HepG2 (cell line): ENCODE measurements around the gene RUNX3. TPM values are rescaled to one million over a fixed set of nuclear protein-coding genes. Genes with fewer than 3 reads are reported as not detected.

ENCODE experiments used
- ATAC-seq: fragments of 200-7000 bp; cut with Tn5 transposase; 3 replicates; pipeline ENCODE4 v1.9.1; 2020; ENCODE audit warnings: mild to moderate bottlenecking, moderate library complexity
- BruUV-seq: library from RNA; stranded (reverse); fragments of 400-500 nt; replicated peaks from 2 replicates; lab custom pipeline; 2021; lab: Mats Ljungman, UMichigan
- CTCF ChIA-PET: fragments of 300-600 bp; formaldehyde crosslinking; extraction: SDS; loops from one replicate; lab custom pipeline; 2021; ENCODE audit warnings: low total read pairs, inconsistent platforms, low intra/inter-chr PET ratio; lab: Yijun Ruan, JAX
- POLR2A ChIA-PET: fragments of 350-600 bp; sonication (Branson Sonifier 250); formaldehyde crosslinking; loops from one replicate; lab custom pipeline; 2020; ENCODE audit warnings: antibody characterized with exemption, inconsistent platforms; lab: Yijun Ruan, JAX
- DNase-seq: peaks from one replicate; pipeline ENCODE4 v3.0.0-alpha.2; 2015; ENCODE audit warnings: low spot score
- FAIRE-seq: peaks from 3 replicates; lab custom pipeline; 2011; peaks lifted over from hg19 to GRCh38; lab: Jason Lieb, UNC
- H2AFZ ChIP-seq: one replicate; pipeline ENCODE4 v1.6.1; 2011; ENCODE audit warnings: low read length, inconsistent platforms
- H3K27ac ChIP-seq: fragments of 300-600 bp; 3 replicates; pipeline ENCODE4 v1.8.0; 2011; ENCODE audit warnings: mixed run types, mild to moderate bottlenecking, mixed read lengths, low read length, inconsistent platforms; ENCODE audit not compliant: insufficient read depth; ENCODE audit errors: extremely low read length
- H3K27me3 ChIP-seq, 2 experiments: fragments of 200-600 bp in 1 of 2; 2 replicates in 1 of 2; 3 replicates in 1 of 2; pipeline versions ENCODE4 v1.6.0 to v1.8.0; 2011; ENCODE audit warnings: low read length in 2 of 2, mild to moderate bottlenecking in 2 of 2, moderate library complexity in 2 of 2, inconsistent platforms in 1 of 2; ENCODE audit not compliant: insufficient read depth in 2 of 2, control insufficient read depth in 1 of 2
- H3K36me3 ChIP-seq, 2 experiments: fragments of 200-600 bp in 1 of 2; replicated peaks in 1 of 2; 2 replicates in 1 of 2; 3 replicates in 1 of 2; pipeline versions ENCODE4 v1.5.1 to v1.8.0; 2011; ENCODE audit warnings: low read length in 2 of 2, inconsistent platforms in 1 of 2; ENCODE audit not compliant: insufficient read depth in 2 of 2, control insufficient read depth in 1 of 2
- H3K4me1 ChIP-seq: 2 replicates; pipeline ENCODE4 v1.5.1; 2012; ENCODE audit warnings: low read length, inconsistent platforms; ENCODE audit not compliant: insufficient read depth
- H3K4me2 ChIP-seq: 2 replicates; pipeline ENCODE4 v1.6.0; 2011; ENCODE audit warnings: low read depth, low read length, inconsistent platforms
- H3K4me3 ChIP-seq, 3 experiments: fragments of 200-600 bp in 1 of 3; sonication (generic), shearing (Covaris generic) in 1 of 3; replicated peaks in 1 of 3; 2 replicates each; pipeline ENCODE4 v1.5.1; 2011 to 2016; ENCODE audit warnings: low read length in 3 of 3, inconsistent platforms in 2 of 3, low read depth in 2 of 3, mild to moderate bottlenecking in 2 of 3, control low read depth in 1 of 3, mixed read lengths in 1 of 3; ENCODE audit not compliant: insufficient read depth in 1 of 3
- H3K79me2 ChIP-seq: one replicate; pipeline ENCODE4 v1.6.1; 2011; ENCODE audit warnings: low read length, inconsistent platforms; ENCODE audit not compliant: insufficient read depth
- H3K9ac ChIP-seq: 2 replicates; pipeline ENCODE4 v1.6.0; 2011; ENCODE audit warnings: mild to moderate bottlenecking, low read depth, low read length, inconsistent platforms; ENCODE audit not compliant: insufficient read depth
- H3K9me3 ChIP-seq: 2 replicates; pipeline ENCODE4 v1.5.1; 2012; ENCODE audit warnings: mild to moderate bottlenecking, low read length
- H4K20me1 ChIP-seq: 2 replicates; pipeline ENCODE4 v1.6.0; 2011; ENCODE audit warnings: inconsistent platforms, mild to moderate bottlenecking, low read length, moderate library complexity; ENCODE audit not compliant: insufficient read depth
- SMAD9 ChIP-seq: sonication (generic); formaldehyde crosslinking; IDR thresholded peaks from 2 replicates; pipeline ENCODE4 v1.5.1; 2020; ENCODE audit warnings: mild to moderate bottlenecking, missing genetic modification reagents
- ZBTB7B ChIP-seq: sonication (generic); formaldehyde crosslinking; IDR thresholded peaks from 2 replicates; pipeline ENCODE4 v1.4.0; 2020; ENCODE audit warnings: missing genetic modification reagents
- ZNF431 ChIP-seq: sonication (generic); formaldehyde crosslinking; IDR thresholded peaks from 2 replicates; pipeline ENCODE4 v1.9.0; 2022; ENCODE audit warnings: missing genetic modification reagents, low read depth, mild to moderate bottlenecking, borderline replicate concordance
- ZNF883 ChIP-seq: sonication (generic); formaldehyde crosslinking; IDR thresholded peaks from 2 replicates; pipeline ENCODE4 v1.5.1; 2020; ENCODE audit warnings: mild to moderate bottlenecking, missing genetic modification reagents; ENCODE audit errors: not compliant biosample characterization
- WGBS: methylation state at CpG from one replicate; pipeline ENCODE4 v1.1.6; 2017; ENCODE audit warnings: low lambda C conversion rate; 5-methylcytosine and 5-hydroxymethylcytosine counted together
- in situ Hi-C: cut with HindIII; loops from 2 replicates; pipeline ENCODE4 v1.10.0; 2017; ENCODE audit warnings: low pct_unique_long_range_greater_than_20kb; ENCODE audit not compliant: extremely low pct_ligation_motif_present
- intact Hi-C: fragments of 100-400 bp; cut with micrococcal nuclease; formaldehyde crosslinking; loops from one replicate; pipeline ENCODE4 v1.10.0; 2022; ENCODE audit not compliant: unreplicated experiment
- polyA plus RNA-seq, 8 experiments: library from polyadenylated mRNA; depleted of rRNA in 3 of 8; stranded (reverse) in 7 of 8; unstranded in 1 of 8; fragments of >200 nt; fragmentation: Illumina TruSeq in 4 of 8; extraction: Trizol in 4 of 8; gene quantifications; 2 replicates each; pipeline versions ENCODE4 v1.2.1 to v1.2.3, GENCODE V29; 2011 to 2016; ENCODE audit warnings: low read depth in 4 of 8, missing spikeins in 1 of 8, mixed read lengths in 1 of 8; ENCODE audit not compliant: insufficient read depth in 1 of 8
- total RNA-seq, 5 experiments: library from RNA; depleted of rRNA; stranded (reverse); fragments of >200 nt; fragmentation: Illumina TruSeq; extraction: Trizol; gene quantifications; 2 replicates each; pipeline ENCODE4 v1.2.3, GENCODE V29; 2016; ENCODE audit warnings: low read depth in 1 of 5
- TF ChIP-seq, protein P1 (sequence below): sonication (generic); formaldehyde crosslinking; IDR thresholded peaks from 2 replicates; pipeline ENCODE4 v1.5.1; 2020; ENCODE audit warnings: mild to moderate bottlenecking, missing genetic modification reagents, moderate library complexity
- TF ChIP-seq, protein P2 (sequence below): sonication (generic); formaldehyde crosslinking; IDR thresholded peaks from 2 replicates; pipeline ENCODE4 v1.8.0; 2022; ENCODE audit warnings: mild to moderate bottlenecking, missing genetic modification reagents, moderate library complexity
- TF ChIP-seq, protein P3 (sequence below): IDR thresholded peaks from 2 replicates; pipeline ENCODE4 v1.6.1; 2012; ENCODE audit warnings: low read length, improper control_type of control experiment
- TF ChIP-seq, protein P4 (sequence below): sonication (generic); formaldehyde crosslinking; IDR thresholded peaks from 2 replicates; pipeline ENCODE4 v1.8.1; 2023; ENCODE audit warnings: mild to moderate bottlenecking, missing genetic modification reagents
- TF ChIP-seq, protein P5 (sequence below): sonication (generic); formaldehyde crosslinking; conservative IDR thresholded peaks from 2 replicates; pipeline ENCODE4 v1.4.0; 2020; ENCODE audit warnings: missing genetic modification reagents
- TF ChIP-seq, protein P6 (sequence below), 2 experiments: fragments of 450-650 bp in 1 of 2; sonication (generic) in 1 of 2; formaldehyde crosslinking; IDR thresholded peaks; 2 replicates each; pipeline versions ENCODE4 v1.5.0 to v1.8.0; 2020 to 2022; ENCODE audit warnings: mild to moderate bottlenecking in 1 of 2, missing genetic modification reagents in 1 of 2

The RUNX3 gene
- total and polyA plus RNA-seq, 2 of the 13 experiments (the other 11 are each of a cell fraction or from before 2014, with no cell fraction given), result 0.04 to 0.22 TPM

DNA sequence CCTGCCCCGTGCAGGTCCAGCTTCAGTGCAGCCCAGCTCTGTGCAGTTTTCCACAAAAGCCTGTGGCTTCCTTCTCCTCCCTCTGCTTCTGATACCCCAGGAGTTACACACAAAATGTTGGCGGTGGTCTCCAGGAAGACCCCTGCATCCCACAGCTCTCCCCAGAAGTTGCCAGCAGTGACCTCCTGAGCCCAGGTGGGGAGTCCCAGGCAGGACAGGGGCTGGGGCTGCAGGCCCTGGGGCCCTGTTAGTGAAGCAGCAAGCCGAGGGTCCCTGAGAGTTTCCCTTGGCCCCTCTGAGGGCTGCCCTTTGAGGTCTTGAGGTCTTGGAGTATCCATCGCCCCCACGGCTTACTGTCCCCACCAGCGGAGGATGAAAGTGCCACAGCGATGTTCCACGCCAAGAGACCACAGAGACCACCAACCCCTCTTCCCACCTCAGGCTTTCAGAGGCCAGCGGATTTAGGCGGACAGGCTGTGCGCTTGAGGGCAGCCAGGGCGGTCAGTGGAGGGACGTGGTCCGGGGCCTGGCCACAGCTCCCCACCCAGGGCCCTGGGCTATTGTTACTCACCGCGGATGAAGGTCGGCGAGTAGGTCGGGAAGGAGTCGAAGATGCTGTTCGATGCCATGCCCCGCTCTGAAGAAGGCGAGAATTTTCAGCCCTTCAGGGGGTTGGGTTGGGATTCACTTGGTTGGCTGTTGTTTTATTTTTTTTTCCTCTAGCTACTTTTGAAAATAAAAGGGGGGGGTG is 34.0 kb upstream of the RUNX3 start:
- DNase-seq, result no peak
- Histone ChIP-seq H4K20me1 (no peaks in the 10 kb centered on the region), H3K4me2 (no peak overlapping the region), H3K79me2 (no peaks in the 10 kb centered on the region), H2AFZ (no peak overlapping the region), H3K9ac (no peak overlapping the region), H3K4me1 (no peaks in the 10 kb centered on the region), H3K27me3 (peaks cover 2 to 56% of the 10 kb centered on the region in 2 experiments; a peak in 3 of 5 replicates), H3K36me3 (no peaks in the 10 kb centered on the region), H3K4me3 (no peak overlapping the region), H3K9me3 (no peaks in the 10 kb centered on the region), H3K27ac (no peak overlapping the region)
- intact Hi-C loops, result no loop called here
- FAIRE-seq, result no peak
- ATAC-seq, result no peak
- ChIA-PET CTCF (no interaction called here), POLR2A (no interaction called here)
- no TSS peak for BruUV-seq
- WGBS, result 65% methylated on average over 15 of the region's 23 CpGs
- in situ Hi-C loops, result no loop called here
- TF ChIP-seq ZNF883 (no peak), SMAD9 (no peak), ZBTB7B (CRISPR knock-in tag) (no peak), ZNF431 (CRISPR knock-in tag) (no peak)
- TF ChIP-seq, protein P1, sequence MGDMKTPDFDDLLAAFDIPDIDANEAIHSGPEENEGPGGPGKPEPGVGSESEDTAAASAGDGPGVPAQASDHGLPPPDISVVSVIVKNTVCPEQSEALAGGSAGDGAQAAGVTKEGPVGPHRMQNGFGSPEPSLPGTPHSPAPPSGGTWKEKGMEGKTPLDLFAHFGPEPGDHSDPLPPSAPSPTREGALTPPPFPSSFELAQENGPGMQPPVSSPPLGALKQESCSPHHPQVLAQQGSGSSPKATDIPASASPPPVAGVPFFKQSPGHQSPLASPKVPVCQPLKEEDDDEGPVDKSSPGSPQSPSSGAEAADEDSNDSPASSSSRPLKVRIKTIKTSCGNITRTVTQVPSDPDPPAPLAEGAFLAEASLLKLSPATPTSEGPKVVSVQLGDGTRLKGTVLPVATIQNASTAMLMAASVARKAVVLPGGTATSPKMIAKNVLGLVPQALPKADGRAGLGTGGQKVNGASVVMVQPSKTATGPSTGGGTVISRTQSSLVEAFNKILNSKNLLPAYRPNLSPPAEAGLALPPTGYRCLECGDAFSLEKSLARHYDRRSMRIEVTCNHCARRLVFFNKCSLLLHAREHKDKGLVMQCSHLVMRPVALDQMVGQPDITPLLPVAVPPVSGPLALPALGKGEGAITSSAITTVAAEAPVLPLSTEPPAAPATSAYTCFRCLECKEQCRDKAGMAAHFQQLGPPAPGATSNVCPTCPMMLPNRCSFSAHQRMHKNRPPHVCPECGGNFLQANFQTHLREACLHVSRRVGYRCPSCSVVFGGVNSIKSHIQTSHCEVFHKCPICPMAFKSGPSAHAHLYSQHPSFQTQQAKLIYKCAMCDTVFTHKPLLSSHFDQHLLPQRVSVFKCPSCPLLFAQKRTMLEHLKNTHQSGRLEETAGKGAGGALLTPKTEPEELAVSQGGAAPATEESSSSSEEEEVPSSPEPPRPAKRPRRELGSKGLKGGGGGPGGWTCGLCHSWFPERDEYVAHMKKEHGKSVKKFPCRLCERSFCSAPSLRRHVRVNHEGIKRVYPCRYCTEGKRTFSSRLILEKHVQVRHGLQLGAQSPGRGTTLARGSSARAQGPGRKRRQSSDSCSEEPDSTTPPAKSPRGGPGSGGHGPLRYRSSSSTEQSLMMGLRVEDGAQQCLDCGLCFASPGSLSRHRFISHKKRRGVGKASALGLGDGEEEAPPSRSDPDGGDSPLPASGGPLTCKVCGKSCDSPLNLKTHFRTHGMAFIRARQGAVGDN (CRISPR knock-in tag), result no peak
- TF ChIP-seq, protein P2, sequence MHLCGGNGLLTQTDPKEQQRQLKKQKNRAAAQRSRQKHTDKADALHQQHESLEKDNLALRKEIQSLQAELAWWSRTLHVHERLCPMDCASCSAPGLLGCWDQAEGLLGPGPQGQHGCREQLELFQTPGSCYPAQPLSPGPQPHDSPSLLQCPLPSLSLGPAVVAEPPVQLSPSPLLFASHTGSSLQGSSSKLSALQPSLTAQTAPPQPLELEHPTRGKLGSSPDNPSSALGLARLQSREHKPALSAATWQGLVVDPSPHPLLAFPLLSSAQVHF (CRISPR knock-in tag), result no peak
- TF ChIP-seq, protein P3, sequence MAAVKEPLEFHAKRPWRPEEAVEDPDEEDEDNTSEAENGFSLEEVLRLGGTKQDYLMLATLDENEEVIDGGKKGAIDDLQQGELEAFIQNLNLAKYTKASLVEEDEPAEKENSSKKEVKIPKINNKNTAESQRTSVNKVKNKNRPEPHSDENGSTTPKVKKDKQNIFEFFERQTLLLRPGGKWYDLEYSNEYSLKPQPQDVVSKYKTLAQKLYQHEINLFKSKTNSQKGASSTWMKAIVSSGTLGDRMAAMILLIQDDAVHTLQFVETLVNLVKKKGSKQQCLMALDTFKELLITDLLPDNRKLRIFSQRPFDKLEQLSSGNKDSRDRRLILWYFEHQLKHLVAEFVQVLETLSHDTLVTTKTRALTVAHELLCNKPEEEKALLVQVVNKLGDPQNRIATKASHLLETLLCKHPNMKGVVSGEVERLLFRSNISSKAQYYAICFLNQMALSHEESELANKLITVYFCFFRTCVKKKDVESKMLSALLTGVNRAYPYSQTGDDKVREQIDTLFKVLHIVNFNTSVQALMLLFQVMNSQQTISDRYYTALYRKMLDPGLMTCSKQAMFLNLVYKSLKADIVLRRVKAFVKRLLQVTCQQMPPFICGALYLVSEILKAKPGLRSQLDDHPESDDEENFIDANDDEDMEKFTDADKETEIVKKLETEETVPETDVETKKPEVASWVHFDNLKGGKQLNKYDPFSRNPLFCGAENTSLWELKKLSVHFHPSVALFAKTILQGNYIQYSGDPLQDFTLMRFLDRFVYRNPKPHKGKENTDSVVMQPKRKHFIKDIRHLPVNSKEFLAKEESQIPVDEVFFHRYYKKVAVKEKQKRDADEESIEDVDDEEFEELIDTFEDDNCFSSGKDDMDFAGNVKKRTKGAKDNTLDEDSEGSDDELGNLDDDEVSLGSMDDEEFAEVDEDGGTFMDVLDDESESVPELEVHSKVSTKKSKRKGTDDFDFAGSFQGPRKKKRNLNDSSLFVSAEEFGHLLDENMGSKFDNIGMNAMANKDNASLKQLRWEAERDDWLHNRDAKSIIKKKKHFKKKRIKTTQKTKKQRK, result no peak
- TF ChIP-seq, protein P4, sequence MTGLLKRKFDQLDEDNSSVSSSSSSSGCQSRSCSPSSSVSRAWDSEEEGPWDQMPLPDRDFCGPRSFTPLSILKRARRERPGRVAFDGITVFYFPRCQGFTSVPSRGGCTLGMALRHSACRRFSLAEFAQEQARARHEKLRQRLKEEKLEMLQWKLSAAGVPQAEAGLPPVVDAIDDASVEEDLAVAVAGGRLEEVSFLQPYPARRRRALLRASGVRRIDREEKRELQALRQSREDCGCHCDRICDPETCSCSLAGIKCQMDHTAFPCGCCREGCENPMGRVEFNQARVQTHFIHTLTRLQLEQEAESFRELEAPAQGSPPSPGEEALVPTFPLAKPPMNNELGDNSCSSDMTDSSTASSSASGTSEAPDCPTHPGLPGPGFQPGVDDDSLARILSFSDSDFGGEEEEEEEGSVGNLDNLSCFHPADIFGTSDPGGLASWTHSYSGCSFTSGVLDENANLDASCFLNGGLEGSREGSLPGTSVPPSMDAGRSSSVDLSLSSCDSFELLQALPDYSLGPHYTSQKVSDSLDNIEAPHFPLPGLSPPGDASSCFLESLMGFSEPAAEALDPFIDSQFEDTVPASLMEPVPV (CRISPR knock-in tag), result no peak
- TF ChIP-seq, protein P5, sequence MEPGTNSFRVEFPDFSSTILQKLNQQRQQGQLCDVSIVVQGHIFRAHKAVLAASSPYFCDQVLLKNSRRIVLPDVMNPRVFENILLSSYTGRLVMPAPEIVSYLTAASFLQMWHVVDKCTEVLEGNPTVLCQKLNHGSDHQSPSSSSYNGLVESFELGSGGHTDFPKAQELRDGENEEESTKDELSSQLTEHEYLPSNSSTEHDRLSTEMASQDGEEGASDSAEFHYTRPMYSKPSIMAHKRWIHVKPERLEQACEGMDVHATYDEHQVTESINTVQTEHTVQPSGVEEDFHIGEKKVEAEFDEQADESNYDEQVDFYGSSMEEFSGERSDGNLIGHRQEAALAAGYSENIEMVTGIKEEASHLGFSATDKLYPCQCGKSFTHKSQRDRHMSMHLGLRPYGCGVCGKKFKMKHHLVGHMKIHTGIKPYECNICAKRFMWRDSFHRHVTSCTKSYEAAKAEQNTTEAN (CRISPR knock-in tag), result no peak
- TF ChIP-seq, protein P6, sequence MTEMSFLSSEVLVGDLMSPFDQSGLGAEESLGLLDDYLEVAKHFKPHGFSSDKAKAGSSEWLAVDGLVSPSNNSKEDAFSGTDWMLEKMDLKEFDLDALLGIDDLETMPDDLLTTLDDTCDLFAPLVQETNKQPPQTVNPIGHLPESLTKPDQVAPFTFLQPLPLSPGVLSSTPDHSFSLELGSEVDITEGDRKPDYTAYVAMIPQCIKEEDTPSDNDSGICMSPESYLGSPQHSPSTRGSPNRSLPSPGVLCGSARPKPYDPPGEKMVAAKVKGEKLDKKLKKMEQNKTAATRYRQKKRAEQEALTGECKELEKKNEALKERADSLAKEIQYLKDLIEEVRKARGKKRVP (CRISPR knock-in tag; IDR thresholded peaks at IDR 0.05), result no peak
